Hematopoietic multipotent progenitor cell treated with erythropoietin and hydrocortisone succinate and interleukin-3 and kit ligand, for 4 days (in vitro differentiated cells): Measurements from ENCODE around the gene SUPT20HL2.
A peak's percentile ranks its signal among the peaks of the same experiment; 100 is the strongest.
"Not testable (repeated sequence)": the region's sequence is repeated elsewhere in the genome, so short reads cannot be mapped to it uniquely, and the experiment has no call there.

Experiments used
- DNase-seq: peaks from one replicate; pipeline ENCODE4 v3.0.0-alpha.2; 2015

Gene SUPT20HL2

DNA sequence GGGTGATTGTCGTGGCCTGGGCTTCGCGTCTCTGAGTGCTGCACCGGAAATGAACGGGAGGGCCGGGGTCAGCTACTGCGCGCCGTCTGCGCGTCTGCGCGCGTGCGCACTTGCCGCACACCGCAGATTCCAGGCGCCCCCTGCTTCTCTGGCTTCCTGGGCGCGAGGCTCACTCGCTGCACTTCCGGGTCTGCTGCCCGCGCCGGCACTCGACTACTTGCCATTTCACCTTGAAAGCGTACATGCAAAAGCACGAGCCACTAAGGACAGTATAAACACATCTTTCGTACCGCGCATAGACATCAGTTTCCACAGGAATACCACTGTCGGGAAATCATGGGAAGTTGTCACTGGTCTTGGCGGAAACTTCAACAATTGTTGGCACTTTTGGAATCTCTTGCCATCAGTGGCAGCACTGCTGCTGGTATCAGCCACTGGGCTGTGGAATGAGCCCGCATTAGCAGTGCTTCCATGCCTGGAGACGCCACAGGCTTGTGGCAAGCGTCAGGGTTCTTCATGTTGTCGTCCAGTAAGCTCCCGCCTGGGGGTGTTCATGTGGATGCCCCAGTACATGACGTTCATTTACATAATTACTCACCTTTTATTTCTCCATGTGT, at the start of gene SUPT20HL2:
TSS of gene SUPT20HL2 (minus strand) at position 51 of the 617 bp plus-strand sequence. CDS start 754 bp downstream, outside the sequence.
- no peak for DNase-seq

DNA sequence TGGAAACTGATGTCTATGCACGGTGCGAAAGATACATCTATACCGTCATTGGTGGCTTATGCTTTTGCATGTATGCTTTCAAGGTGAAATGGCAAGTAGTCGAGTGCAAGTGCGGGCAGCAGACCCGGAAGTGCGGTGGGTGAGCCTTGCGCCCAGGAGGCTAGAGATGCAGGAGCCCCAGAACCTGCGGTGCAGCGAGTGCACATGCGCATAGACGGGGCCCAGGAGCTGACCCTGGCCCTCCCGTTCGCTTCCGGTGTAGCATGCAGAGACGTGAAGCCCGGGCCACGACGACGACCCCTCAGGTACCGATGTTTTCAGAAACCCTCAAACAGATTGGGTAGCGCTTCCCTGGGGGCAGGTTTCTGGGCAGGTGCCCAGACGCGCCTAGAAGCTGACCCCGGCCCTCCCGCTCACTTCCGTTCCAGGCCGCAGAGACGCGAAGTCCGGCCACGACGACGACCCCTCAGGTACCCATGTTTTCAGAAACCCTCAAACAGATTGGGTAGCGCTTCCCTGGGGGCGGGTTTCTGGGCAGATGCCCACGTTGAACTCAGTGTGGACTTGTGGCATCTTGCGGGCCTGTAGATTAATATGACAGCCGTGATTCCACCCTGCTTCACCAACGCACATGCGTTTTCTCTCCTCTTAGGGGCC, 48.3 kb upstream of the SUPT20HL2 start:
- not testable (repeated sequence) for DNase-seq

DNA sequence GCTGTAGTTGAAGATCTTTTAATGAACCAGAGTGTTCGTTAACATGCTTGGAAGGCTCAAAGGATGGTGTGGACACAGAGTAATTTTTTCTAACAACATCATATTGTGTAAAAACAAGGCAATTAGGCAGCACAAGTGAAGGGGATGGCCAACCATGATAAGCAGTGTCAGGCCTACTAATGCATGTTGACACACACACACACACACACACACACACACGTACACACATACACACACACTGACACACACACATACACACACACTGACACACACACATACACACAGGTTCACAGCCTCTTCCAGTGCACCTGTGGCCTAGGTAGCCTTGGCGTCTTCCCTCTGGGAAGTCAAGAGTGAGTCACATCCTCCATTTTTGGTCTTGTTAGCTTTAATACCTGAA, 46.4 kb upstream of the SUPT20HL2 start, which contains the start of gene SUPT20HL1:
TSS of gene SUPT20HL1 (plus strand) at position 368 of the 400 bp plus-strand sequence. CDS start 2,122 bp downstream, outside the sequence.
- DNase-seq: no peak

DNA sequence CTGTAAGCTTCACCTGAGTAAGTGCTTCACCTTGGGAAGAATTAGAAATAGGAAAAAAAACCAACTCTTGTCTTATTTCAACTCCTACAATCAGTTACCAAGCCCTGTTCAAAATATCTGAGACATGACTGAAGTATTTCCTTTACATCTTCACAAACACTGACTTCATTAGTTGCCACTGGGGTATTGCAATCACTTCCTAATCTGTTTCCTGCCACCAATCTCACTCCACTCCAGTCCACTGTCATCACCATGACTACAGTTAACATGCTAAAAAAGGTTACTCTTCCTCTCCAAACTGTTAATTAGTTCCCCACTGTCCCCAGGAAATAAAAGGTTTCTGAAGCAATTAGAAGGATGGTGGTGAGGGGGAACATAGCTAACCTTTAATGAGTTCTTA, 43.2 kb upstream of the SUPT20HL2 start:
- DNase-seq: peak; percentile 18

DNA sequence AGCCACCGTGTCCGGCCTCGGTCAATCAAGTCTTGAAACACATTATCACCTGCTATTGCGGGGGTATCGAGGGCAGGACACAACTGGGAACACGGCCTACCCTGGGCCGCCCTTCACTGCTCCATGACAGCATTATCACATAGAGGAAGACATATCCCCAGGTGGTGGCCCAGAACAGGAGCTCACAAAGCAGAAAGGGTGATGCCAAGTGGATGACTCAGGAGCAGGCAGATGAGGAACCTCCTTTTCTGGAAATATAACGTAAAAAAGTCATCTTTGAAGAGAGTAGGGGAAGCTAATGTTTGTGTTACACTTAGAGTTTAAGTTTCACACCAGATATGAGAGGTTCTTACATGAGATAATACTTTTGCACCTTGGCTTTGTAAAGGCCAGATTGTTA, 41.2 kb upstream of the SUPT20HL2 start:
- no peak for DNase-seq

DNA sequence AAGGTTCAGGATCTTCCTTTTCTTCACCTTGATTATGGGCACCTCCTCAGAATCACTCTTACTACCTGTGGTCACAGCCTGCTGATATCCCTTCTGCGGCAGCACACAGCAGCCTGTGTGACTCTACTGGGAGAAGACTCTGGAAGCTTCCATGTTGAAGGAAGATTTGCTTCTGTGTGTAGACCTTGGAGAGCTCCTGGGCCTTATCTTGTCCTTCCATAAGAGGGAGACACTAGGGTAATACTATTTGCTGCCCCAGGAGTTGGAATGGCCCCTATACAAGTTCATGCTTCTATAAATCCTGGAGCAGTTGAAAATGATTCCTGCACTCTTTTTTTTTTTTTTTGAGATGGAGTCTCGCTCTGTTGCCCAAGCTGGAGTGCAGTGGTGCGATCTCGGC, 36.3 kb upstream of the SUPT20HL2 start:
- DNase-seq: peak; percentile 4

DNA sequence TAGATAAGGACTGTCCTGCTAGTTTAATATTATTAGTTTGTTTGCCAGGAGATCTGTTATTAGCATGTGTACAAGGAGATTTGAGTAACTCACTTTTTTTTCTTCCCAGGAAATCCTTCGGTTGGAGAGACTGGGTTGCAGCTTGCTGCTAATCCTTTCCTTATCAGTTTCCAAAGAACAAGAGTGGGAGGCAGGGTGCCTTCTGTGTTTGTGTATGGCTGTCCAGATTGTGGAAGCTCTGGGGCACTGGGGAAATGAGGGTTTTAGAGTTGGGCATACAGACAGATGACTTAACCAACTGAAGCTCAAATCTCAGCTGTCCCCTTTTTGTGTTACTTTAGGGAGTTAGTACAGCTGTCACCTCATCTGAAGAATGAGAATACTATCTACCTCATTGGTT, 34.0 kb upstream of the SUPT20HL2 start:
- DNase-seq: no peak

DNA sequence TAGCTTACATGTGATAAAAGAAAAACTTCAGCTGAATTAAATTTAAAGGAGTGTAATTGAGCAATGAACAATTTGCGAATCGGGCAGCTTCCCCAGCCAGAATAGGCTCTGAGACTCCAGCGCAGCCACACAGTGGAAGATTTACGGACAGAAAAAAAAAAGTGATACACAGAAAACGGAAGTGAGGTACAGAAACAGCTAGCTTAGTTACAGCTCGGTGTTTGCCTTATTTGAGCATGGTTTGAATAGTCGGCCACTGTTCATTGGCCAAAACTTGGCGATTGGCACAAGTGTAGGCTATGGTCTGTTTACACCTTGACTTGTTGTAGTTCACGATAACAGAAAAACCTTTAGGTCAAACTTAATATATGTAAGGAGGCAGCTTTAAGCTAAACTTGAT, 29.9 kb upstream of the SUPT20HL2 start:
- DNase-seq: peak; percentile 47

DNA sequence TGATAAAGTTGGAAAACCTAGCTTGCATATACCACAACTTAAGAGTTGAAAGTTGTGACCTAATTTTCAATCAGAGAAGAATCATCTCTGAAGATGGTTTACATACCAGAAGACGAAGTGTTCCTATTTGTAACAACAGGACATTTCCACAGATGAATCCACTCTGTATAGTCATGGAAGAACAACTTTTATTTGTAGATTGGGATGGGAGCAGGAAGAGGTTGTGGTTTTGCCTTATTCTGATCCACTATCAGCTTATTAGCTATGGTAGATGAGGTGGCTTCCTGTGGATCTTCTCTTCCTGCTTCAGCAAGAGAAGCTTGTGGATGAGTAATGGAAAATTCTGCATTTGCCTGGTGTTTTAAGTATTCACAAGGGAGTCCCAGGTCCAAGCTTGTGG, 27.9 kb upstream of the SUPT20HL2 start:
- DNase-seq: no peak

DNA sequence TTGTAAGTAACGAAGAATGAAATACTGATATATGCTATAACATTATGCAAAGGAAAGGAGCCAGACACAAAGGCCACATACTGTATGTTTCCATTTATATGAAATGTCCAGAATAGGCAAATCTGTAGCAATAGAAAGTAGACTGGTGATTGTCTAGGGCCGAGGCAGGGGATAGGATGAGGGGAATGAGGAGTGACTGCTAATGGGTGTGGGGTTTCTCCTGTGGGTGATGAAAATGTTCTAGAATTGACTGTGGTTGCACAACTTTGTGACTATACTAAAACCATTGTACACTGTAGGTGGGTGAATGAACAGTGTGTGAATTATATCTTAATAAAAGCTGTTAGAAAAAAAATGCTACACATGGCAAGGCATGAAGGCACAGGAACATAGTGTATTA, 26.6 kb upstream of the SUPT20HL2 start:
- no peak for DNase-seq

DNA sequence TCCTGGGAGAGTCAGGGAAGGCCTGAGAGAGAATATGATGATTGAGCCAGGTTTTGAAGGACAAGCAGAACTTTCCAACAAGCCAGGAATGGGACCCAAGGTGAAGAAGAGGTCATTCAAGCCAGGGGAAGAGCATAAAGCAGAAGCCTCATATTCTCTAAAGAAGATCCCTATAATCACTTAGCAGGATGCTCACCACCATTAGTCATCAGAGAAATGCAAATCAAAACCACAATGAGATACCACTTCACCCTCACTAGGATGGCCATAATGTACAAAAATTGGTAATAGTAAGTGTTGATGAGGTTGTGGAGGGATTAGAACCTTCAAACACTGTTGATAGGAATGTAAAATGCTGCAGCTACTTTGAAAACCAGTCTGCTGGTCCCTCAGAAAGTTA, 26.0 kb upstream of the SUPT20HL2 start:
- DNase-seq: no peak

DNA sequence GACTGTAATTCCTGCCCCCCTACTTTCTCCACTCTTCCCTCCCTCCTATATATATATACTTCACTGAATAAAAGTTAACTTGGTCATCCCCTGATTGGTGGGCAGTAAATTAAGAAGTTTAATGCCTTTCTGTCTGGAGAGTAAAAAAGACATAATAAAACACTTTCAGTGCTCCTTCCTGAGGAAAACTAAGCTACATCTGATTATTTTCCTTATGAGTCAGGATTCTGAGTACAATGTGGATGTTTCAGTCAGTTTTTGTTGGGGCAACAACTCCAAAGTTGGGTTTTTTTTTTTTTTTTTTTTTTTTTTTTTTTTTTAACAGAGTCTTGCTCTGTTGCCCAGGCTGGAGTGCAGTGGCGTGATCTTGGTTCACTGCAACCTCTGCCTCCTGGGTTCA, 22.0 kb upstream of the SUPT20HL2 start:
- DNase-seq: no peak

DNA sequence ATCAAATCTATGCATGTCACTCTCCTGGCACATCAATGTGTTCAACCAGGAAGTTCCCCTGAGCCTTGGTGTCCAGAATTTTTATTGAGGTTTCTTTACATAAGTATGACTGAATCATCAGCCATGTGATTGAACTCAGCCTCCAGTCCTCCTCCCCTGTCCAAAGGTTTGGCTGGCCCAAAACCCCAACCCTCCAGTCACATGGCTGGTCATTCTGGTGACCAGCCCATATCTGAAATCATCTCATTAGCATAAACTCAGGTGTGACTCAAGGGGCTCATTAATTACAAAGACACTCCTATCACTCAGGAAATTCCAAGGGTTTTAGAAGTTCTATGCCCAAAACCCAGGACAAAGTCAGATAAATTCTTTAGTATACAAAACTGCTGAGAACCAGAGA, 20.6 kb upstream of the SUPT20HL2 start:
- DNase-seq: no peak

DNA sequence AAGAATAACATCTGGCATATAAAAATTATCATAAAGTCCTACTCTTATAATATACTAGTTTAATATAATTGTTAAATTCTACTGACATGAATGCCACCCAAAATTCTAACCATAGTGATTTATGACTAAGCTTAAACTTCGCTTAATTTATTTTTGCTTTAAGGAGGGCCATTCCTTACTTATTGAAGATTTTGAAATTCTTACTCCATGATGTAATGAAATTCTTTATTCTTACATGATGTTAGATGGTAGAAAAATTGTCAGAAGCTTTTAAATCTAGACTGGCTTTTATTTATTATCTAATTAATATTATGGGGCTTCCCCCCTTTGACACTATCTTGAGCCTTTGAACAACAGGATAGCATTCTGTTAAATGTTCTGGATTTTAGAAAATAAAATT, 19.5 kb upstream of the SUPT20HL2 start:
- no peak for DNase-seq

DNA sequence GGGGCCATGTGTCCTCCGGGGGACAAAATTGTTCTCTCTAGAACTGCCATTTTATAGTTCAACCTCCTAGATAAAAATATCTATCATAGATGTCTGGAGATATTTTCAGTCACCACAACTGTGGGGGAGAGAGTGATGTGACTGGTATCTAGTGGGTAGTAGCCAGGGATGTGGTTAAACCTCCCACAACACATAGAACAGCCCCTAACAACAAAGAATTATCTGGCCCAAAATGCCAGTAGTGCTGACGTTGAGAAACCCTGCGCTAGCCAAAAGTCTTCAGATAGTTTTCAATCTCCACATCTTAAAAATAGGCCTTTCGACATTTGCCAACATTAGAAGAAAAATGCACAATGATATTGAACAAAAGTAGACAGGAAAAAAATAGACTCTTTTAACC, 19.0 kb upstream of the SUPT20HL2 start:
- peak; percentile 44 for DNase-seq

DNA sequence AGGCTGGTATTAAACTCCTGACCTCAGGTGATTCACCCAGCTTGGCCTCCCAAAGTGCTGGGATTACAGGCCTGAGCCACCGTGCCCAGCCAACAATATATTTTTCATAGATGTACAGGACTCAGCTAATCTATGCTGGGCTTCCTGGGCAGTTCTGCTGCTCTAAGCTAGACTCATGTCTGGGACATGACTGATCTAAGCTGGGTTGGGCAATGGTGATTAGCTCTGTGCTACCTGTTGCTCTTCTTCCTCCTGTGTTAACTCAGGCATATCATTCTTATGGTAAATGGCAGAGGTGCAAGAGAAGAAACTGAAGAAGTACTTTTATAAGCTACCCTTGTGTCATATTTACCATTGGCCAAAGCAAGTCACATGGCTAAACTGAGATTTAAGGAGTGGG, 11.4 kb upstream of the SUPT20HL2 start:
- DNase-seq: no peak

DNA sequence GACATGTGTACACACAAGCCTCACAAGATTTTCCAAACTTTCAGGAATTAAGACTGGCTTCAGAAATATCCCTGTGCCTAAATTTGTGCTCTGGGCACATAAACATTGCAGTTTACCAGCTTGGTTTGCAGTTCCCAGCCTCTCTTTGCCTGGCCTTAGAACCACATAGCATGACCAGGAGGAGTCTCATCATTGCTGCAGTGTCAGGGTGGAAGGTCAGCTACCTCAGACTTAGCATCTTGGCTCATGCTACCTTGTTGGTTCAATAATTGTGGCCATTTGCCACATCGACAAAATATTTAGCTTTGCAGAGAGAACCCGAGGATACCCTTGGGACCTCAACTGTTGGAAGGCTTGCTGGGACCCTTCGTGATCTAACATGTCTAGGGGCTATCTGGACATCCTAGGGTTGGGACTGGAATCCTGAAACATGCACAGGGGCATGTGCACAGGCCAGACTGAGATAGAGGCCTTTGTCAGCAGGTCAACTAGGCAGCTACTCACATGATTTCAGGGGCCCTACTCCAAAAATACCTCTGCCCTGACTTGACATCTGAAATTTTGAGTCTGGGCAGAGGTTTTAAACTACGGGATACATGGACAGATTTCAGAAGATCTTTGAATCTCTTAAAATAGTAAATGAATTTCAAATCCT, 8.0 kb upstream of the SUPT20HL2 start:
- DNase-seq: no peak

DNA sequence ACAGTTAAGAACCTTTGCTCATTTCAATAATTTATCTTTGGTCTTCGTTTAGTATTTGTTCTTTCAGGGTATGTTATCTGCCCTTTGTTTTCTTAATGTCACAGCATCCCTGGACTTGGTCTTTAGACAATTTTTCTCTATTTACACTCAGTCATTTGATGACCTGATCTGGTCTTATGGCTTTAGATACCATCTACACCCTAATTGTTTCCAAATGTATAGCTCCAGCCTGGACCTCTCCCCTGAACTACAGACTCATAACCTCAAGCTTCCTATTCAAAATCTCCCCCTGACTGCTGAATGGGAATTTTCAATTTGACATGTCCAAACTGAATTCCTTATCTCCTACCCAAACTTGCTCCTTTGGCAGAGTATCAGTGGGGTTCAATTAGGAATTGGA, 3.7 kb upstream of the SUPT20HL2 start:
- no peak for DNase-seq

DNA sequence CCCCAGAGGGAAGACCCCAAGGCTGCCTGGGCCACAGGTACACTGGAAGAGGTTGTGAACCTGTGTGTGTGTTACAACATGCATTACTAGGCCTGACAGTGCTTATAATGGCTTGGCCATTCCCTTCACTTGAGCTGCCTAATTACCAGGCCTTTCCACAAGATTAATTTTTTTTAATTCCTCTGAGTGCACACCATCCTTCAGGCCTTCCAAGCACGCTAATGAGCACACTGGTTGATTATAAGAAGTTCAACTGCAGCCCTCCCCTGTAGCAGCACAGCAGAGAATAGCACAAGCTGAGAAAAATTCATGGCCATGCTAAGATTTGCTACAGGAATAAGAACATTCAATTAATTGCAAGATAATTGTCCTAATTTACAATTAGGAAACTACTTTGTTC, 2.2 kb upstream of the SUPT20HL2 start:
- no peak for DNase-seq

DNA sequence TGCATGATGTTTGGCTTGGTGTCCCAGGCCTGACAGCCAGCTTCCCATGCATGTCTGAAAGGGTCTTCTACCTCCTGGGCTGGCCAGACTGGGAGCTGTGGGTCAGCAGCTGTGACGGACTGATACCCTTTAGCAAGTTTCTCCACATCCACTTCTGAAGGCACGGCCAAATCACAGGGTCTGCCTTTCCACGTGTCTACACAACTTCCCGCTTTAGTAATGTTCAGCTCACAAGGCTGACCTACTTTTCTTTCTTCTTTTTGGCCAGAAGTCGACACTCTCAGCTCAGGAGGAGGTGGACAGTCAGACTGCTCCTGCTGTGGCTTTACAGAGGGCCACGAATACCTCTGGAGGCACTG, 1.6 kb downstream of the SUPT20HL2 start:
- not testable (repeated sequence) for DNase-seq

DNA sequence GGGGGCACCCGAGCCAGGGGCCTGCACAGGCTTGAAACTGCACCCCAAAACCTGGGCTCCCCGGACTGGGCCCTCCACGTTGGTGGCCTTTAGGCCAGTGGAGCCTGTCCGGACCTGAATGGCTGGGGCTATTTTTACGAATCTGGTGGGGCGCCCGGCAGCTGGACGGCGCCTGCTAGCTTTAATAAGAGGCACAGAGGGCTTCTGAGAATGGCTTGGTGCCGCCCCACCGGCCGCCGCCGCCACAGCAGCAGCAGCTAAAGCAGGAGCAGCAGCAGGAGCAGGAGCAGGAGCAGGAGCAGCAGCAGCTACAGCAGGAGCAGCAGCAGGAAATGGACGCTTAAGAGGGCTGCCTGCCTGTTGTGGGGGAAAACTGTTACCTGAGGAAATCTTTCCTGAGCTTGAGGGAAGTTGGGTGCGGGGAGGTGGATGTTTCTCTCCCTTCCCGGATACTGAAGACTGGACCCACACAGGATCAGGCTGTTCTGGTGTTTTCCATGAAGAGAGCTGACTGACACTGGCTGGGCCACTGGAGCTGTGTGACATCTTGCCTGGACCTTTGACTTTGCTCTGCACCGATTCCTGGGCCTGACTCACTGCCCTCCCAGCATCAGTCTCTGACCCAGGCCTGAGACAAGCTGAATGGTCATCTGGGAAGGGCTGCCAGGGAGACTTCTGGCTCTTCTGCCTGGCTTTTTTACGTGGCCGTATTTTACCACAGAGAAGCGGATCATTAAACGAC, 2.2 kb downstream of the SUPT20HL2 start:
- DNase-seq: not testable (repeated sequence)

DNA sequence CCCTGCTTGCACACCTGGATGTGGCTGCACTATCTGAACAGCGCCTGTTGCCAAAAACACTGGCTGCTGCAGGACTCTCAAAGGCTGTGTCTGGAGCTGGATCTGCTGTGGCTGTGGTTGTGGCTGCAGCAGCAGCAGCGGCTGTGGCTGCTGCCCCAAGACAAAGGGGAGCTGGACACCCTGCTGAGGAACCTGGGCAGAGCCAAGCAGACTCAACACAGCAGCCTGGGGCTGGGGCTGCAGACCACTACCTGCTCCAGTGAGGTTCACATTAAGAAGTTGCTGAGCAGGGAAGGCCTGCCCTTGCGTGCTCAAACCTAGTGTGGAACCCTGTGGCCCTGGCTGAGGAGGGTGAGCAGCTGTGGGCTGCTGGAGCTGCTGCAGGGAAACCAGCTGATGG, 3.0 kb downstream of the SUPT20HL2 start:
- not testable (repeated sequence) for DNase-seq

DNA sequence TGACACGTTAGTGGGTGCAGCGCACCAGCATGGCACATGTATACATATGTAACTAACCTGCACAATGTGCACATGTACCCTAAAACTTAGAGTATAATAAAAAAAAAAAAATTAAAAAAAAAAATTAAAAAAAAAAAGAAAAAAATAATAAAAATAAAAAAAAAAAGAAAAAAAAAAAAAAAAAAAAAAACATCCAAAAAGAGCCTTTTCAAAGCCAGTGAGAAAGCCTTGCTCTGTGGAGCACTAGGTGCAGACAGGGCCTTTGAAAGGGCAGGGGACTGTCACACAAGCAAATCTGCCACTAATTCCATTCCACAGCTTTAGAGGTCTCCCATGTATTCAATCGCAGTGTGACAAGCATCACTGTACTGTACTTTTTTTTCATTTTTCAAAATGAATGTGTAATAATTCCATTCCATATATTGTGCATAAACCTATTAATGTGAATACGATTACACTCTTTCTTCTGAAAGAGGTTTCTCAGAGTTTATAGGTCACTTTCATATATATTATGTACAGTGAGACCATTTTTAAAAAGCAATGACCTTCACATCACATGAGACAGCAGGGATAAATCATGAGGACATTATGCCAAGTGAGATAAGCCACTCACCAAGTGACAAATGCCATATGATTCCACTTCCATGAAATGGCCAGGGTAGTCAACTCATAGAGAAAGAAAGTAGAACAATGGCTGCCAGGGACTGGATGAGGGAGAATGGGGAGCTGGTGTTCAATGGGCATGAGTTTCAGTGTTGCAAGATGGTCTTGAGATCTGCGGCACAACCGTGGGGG, 4.1 kb downstream of the SUPT20HL2 start:
- not testable (repeated sequence) for DNase-seq
